ENCODE results near the gene AKT1S1. TPM values are rescaled to one million over a fixed set of nuclear protein-coding genes. Genes with fewer than 3 reads are reported as not detected.
A peak's percentile ranks its signal among the peaks of the same experiment; 100 is the strongest.

AKT1S1 gene
- total RNA-seq, 1 donor from 2014 or later, result 5.1 TPM

- DNase-seq (ENCODE audit: low read depth in 2 of 2), result no peak
Measured at GRCh38 chr19:49883094-49883493, 5.9 kb upstream of the AKT1S1 start.

- no peak for DNase-seq (ENCODE audit: low read depth in 2 of 2)
Measured at GRCh38 chr19:49882643-49883042, 5.5 kb upstream of the AKT1S1 start.

DNA sequence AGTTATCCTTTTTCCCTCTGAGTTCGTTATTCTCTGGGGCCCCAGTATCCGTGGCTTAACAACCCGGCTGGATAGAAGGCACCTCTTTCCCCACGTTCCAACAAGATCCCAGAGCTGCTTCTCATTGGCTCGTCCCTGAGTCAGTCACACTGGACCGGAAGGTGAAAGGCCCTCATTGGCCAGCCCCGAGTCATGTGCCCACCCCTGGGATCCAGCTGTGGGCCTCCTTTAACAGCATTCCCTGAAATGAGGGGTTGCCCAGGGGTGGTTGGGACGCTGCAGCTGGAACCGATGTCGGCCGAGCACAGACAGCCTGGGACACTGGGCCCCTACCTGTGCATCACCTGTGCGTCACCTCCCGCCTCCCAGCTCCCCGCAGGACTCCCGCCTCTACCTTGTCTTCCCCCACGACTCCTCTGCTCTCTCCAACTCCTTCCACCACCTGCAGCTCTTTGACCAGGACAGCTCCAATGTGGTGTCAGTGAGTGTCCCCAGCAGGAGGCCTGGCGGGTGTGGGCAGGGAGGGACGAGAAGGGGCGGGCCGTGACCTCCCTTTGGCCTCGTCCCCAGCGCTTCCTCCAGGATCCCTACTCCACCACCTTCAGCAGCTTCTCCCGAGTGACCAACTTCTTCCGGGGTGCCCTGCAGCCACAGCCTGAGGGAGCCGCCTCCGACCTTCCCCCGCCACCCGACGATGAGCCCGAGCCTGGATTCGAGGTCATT, 4.7 kb upstream of the AKT1S1 start:
- no peak for DNase-seq (ENCODE audit: low read depth in 2 of 2)

DNA sequence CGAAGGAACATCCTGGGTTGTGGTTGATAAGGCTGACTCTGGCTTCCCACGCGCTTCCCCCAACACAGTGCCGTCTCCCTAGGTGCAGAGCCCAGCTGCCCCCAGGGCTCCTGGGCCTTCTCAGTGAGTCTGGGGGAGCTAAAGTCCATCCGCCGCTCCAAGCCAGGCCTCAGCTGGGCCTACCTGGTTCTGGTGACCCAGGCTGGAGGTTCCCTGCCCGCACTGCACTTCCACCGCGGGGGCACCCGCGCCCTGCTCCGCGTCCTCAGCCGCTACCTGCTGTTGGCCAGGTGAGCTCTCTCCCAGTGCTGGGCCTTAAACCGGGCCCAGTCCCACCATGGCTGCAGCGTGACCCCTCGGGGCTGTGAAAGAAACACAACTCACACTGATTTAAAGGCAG, 4.0 kb upstream of the AKT1S1 start:
- DNase-seq (ENCODE audit: low read depth in 2 of 2), result no peak

DNA sequence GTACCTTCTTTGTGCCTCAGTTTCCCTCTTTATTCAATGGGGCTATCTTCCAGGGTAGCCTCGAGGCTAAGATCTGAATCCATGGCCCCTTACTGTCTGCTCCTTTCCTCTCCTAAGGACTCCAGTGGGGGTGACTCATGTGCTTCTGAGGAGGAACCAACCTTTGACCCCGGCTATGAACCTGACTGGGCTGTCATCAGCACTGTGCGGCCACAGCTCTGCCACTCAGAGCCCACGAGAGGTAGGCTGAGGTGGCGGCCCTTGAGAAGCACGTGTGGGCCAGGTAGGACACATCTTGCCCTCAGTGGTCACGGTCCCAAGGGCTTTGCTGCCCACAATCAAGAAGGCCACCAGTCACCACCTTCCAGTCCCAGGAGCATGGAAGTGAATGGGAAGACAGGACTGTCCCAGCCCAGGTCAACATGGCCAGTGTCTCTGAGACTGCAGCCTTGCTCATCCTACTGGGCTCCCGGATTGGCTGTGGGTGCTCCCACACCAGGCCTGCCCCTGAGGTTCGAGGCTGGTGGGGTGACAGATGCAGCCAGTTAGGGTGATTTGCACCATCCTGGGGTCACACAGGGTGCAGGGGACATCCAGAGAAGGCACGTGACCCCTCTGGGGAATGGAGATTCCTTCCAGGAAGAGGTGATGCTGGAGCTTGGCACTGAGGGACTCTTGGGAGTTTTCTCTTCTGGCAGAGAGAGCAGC, 3.2 kb upstream of the AKT1S1 start:
- no peak for DNase-seq (ENCODE audit: low read depth in 2 of 2)

DNA sequence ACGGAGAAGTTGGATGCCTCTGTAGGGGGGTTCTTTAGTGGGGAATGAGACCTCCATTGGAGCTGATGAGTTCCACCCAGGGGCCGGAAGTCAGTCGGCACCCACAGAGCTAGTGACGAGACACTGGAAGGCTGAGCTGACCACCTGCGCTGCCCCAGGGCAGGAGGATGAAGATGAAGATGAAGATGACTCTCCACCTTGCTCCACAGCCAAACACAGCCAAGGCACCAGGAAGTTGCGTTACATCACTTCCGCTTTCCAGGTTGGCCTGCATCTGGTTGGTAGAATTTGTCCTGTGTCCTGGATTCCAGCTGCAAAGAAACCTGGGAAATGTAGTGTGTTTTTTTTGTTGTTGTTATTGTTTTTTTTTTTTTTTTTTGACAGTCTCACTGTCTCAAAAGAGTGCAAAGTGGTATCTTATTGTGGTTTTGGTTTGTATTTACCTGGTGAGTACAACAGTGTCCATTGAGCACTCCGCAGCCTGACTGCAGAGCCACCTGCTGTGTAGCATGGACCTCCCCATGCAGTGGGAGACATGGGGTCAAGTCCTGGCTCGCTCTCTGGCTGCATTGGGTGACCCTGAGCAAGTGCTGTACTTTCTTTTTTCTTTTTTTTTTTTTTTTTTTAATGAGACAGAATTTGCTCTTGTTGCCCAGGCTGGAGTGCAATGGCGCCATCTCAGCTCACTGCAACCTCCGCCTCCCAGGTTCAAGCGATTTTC, 2.2 kb upstream of the AKT1S1 start:
- peak in 1 of 2 donors; percentile 24 for DNase-seq (ENCODE audit: low read depth in 2 of 2)

DNA sequence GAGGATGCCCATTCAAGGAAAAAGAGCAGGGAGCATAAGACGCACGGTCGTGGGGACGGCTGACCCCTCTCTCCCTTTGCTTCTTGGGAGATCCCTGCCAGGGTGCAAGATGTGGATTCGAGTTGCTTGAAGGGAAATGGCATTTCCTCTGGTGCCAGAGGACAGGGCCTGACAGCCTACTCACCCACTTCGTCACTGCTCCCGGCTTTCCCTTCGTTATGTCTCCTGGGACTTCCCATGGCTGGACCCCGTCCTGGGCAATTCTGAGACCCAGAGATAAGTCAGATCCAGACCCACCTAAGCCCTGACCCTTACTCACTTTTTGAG, 1.6 kb upstream of the AKT1S1 start:
- no peak for DNase-seq (ENCODE audit: low read depth in 2 of 2)

- DNase-seq (ENCODE audit: low read depth in 2 of 2), result peak; percentile 91 to 98
Measured at GRCh38 chr19:49877879-49878743, 956 bp upstream of the AKT1S1 start.

GRCh38 chr19:49876422-49877019, 634 bp downstream of the AKT1S1 start:
- peak; percentile 98 to 99 for DNase-seq (ENCODE audit: low read depth in 2 of 2)

DNA sequence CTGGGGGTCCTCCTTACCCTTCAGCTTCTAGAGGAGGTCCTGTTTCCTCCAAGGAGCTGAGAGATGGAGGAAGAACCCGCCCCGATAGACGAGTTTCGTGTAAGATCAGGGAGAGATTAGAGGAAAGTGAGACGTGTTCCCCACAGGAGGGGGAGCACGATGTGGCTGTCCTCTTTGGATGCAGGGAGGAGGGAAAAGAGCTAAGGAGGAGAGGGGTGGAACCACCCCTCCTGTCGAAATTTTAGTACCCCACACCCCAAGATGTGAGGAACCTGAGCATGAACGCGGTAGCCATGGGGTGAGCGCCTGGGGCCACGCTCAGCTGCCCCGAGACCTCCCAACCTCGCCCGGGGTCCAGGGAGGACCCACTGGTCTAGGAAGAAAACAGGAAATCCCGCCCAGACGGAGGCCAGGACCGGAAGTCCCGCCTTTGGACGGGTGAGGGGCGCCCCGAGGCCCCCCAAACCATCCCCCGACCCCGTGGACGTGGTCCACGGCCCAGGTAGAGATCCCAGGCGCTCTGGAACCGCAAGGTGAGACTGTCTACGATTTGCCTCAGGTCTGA, 1.2 kb downstream of the AKT1S1 start:
- peak in 1 of 2 donors; percentile 62 for DNase-seq (ENCODE audit: low read depth in 2 of 2)

DNA sequence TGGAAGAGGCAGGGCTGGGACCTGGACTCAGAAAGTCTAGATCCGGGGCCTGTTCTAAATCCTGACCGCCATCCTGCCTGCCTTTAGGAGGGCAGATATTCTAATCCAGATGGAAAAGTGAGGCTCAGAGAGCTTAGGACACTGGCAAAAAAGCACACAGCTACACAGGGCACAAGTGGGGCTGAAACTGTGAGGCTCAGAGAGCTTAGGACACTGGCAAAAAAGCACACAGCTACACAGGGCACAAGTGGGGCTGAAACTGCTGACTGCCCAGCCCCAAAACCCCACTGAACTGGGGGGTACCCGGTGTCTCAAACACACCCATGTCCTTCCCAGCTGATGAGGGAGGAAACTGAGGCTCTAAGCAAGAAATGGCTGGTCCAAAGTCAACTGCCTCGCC, 2.0 kb downstream of the AKT1S1 start:
- DNase-seq (ENCODE audit: low read depth in 2 of 2), result no peak

- DNase-seq (ENCODE audit: low read depth in 2 of 2), result no peak
Measured at GRCh38 chr19:49874503-49875157, 2.5 kb downstream of the AKT1S1 start.

DNA sequence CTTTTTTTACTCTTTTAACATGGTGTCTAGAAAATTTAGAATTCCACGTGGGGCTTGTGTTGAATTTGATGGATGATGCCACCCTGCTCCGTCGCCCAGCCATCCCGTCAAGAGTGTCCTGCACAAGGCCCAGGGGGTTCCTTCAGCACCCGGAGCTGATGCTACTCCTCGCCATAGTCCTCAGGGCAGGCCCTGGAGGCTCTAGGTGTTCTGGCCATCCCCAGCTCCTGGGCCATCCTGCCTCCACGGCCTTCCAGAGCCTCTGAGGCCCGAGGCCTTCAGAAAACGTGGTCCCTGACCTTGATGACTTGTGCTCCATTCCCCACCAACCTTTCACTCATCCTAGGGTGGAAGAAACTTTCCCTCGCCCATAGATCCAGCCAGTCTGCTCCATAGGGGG, 3.3 kb downstream of the AKT1S1 start:
- no peak for DNase-seq (ENCODE audit: low read depth in 2 of 2)

DNA sequence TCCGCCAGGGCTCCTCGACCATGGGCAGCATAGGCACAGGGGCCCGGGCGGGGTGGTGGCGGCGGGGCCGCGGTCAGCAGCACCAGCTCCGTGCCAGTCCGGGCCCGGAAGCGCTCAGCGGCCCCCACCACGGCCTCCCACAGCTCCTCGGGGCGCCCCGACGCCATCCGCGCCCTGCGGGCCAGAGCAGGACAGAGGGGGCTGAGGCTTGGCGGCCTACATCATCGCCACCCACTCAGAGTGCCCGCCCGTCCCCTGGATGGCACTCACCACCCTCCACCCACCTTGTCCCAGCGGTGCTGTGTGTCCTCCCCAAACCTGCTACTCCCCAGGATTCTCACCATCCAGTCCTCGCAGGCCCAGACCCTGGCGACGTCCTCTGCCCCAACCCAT, 4.0 kb downstream of the AKT1S1 start:
- DNase-seq (ENCODE audit: low read depth in 2 of 2), result no peak

DNA sequence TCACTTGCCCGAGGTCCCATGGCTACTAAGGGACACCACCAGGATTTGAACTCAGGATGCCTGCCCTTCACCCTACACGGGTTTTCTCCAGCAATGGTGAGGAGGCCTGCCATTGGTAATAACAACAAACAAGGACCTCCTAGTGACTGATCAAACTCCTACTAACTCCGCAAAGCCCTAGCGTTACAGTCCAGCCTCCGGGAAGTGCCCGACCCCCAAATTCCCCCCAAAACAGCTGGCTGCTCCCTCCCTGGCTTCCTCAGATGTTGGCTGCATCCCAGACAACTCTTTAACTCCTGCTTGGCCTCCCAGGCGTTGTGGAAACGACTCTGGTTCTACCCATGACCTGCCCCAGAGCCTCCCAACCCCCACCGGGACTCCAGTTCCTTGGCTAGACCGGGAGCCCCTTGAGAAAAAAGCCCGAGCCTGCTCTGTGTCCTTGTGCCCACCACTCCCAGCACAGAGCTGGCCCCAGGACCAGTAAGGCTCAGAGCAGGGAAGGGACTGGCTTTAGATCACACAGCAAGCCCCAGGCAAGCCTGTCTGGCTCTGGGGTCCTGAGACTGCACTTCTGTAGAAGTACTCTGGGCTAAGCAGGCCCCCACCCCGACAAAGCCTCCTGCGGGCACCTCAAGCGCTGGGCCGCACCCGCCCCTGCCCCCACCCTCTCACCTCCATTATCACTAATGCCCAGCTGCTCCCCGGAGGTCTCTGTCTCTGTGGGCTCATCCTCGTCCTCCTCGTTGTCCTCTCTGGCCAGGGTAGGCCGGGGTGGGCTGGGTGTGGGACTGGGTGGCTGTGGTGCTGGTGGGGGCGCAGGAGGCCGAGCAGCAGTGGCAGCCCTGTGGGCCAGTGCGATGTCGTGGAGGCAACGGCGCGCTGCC, 4.7 kb downstream of the AKT1S1 start:
- DNase-seq (ENCODE audit: low read depth in 2 of 2), result no peak

GRCh38 chr19:49871349-49871985, 5.7 kb downstream of the AKT1S1 start:
- no peak for DNase-seq (ENCODE audit: low read depth in 2 of 2)

DNA sequence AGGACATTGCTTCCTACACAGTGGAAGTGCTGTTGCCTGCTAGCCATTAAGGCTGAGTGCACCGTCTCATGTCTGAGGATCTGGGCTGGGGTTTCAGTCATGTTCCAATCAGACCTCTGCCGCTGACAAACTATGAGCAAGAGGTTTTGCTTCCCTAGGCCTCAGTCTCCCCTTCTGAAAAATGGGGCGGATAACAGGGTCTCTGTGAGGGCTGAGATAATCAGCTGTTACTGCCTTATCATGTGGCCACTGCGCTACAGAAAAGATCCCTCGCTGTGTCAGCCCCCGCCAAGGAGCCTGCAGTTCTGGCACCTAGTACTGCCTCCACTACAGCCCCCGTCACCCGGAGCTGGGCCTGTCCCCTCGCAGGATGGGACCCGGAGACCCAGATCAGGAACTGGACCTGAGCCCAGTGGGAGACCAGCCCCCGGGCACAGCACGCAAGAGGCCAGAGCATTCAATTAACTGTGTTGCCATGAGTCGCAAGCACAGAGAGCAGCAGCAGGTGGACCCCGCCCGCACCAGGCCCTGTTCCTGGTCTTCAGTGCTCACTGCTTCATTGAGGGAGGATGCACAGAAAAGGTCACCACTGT, 6.8 kb downstream of the AKT1S1 start:
- DNase-seq (ENCODE audit: low read depth in 2 of 2), result no peak

DNA sequence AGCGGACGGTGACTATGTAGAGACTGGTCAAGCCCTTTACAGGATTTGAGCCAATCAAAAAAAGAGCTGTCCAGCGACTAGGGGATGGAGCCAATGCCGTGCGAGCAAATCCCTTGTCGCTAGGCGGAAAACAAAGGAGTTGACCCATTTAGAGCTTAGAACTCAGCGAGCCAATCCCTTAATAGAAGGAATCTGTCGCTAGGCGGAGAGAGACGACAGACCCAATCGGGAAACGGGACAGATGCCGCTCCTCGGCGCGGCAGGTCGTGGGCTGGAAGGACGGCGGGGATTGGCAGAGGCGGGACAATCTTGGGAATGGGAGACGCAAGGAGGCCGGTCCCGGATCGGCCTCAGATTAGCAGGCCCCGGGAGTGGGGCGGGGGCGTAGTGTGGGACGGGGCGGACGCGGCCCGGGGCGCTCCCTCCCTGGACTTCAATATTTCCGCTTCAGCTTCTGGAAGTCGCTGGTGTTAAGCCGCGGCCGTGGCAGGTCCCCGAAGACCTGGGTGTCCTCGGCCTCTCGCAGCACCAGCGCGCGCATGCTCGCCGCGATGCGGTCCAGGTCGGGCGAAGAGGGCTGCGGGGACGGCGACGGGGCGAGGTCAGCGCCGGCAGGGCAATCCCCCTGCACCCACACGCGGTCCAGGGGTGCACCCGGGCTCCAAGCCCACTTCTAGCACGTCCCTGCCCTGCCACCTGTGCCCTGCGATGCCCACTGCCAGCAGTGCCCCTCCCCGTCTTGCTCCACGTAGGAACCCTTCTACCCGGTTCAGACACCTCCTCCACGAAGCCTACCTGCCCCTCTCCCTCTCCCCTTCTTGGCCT, 7.5 kb downstream of the AKT1S1 start:
- DNase-seq (ENCODE audit: low read depth in 2 of 2), result peak; percentile 100
